Measurements from ENCODE around the gene CCDC149. TPM values are rescaled to one million over a fixed set of nuclear protein-coding genes. Genes with fewer than 3 reads are reported as not detected.
A peak's percentile ranks its signal among the peaks of the same experiment; 100 is the strongest.

CCDC149 gene
- total and polyA plus RNA-seq, 8 donors: 14.3 to 25.3 (median 20.3) TPM

- FAIRE-seq: no peak
- no peak for DNase-seq
- WGBS, 2 donors: 62 to 70% methylated on average over 10 of the region's 10 CpGs
- no peak for ATAC-seq
- TF ChIP-seq CTCF (IDR thresholded peaks at IDR 0.05): no peak
- Histone ChIP-seq H3K36me3 (no peaks in the 10 kb centered on the region), H3K27ac (no peak overlapping the region), H3K27me3 (no peaks in the 10 kb centered on the region), H3K4me3 (no peak overlapping the region), H3K4me1 (peaks cover 0 to 3% (median 0%) of the 10 kb centered on the region in 3 donors), H3K9me3 (no peaks in the 10 kb centered on the region)
- intact Hi-C loops (cut with DNase I): no loop called here
Measured at GRCh38 chr4:24801136-24801855, 111.5 kb downstream of the CCDC149 start.

DNA sequence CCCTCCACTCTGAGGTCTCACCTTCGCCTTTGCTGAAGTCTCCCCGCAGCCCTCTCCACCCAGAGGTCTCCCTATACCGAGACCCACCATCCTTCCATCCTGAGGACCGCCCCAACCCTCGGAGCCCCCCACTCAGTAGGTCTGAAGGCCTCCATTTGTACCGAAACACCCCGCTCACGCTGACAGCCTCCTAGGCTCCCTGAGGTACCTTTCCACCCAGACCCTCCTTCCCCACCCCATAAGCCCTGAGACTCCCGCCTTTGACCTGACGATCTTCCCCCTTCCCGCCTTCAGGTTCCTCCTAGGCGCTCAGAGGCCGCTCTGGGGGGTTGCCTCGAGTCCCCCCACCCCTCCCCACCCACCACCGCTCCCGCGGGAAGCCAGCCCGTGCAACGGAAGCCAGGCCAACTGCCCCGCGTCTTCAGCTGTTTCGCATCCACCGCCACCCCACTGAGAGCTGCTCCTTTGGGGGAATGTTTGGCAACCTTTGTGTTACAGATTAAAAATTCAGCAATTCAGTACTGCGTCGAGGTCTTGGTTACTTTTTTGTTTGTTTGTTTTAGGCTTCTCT lies 112.4 kb downstream of the CCDC149 start:
- Histone ChIP-seq H3K27me3 (no peaks in the 10 kb centered on the region), H3K36me3 (no peaks in the 10 kb centered on the region), H3K4me3 (peak overlapping the region in 1 of 4 donors; percentile 10), H3K4me1 (peaks cover 0 to 3% (median 0%) of the 10 kb centered on the region in 3 donors), H3K9me3 (no peaks in the 10 kb centered on the region), H3K27ac (no peak overlapping the region)
- no peak for DNase-seq
- no peak for FAIRE-seq
- 46 to 58% methylated on average over 25 of the region's 25 CpGs for WGBS, 2 donors
- intact Hi-C loops (cut with DNase I): no loop called here
- TF ChIP-seq CTCF (IDR thresholded peaks at IDR 0.05): no peak
- no peak for ATAC-seq

DNA sequence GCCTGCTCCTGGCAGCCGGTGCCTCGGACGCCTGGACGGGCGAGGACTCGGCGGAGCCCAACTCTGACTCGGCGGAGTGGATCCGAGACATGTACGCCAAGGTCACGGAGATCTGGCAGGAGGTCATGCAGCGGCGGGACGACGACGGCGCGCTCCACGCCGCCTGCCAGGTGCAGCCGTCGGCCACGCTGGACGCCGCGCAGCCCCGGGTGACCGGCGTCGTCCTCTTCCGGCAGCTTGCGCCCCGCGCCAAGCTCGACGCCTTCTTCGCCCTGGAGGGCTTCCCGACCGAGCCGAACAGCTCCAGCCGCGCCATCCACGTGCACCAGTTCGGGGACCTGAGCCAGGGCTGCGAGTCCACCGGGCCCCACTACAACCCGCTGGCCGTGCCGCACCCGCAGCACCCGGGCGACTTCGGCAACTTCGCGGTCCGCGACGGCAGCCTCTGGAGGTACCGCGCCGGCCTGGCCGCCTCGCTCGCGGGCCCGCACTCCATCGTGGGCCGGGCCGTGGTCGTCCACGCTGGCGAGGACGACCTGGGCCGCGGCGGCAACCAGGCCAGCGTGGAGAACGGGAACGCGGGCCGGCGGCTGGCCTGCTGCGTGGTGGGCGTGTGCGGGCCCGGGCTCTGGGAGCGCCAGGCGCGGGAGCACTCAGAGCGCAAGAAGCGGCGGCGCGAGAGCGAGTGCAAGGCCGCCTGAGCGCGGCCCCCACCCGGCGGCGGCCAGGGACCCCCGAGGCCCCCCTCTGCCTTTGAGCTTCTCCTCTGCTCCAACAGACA lies 113.1 kb downstream of the CCDC149 start:
- intact Hi-C loops (cut with DNase I): no loop called here
- peaks cover 0 to 2% (median 0%) of the 10 kb centered on the region in 3 donors for H3K4me1 ChIP-seq
- no peaks in the 10 kb centered on the region for H3K27me3 ChIP-seq
- no peak for ATAC-seq
- no peak for TF ChIP-seq CTCF (IDR thresholded peaks at IDR 0.05)
- peak overlapping the region in 1 of 4 donors; percentile 10 for H3K4me3 ChIP-seq
- H3K27ac ChIP-seq: no peak overlapping the region
- 47 to 62% methylated on average over 72 to 103 of the region's 103 CpGs for WGBS, 2 donors
- DNase-seq: peak in 2 of 6 donors; percentile 56 to 72
- FAIRE-seq: no peak
- no peaks in the 10 kb centered on the region for H3K9me3 ChIP-seq
- no peaks in the 10 kb centered on the region for H3K36me3 ChIP-seq

GRCh38 chr4:24799196-24799543 lies 113.7 kb downstream of the CCDC149 start:
- no peak for FAIRE-seq
- peaks cover 0 to 6% (median 0%) of the 10 kb centered on the region in 3 donors for H3K4me1 ChIP-seq

More at GRCh38 chr4:24799196-24799543, 113.7 kb downstream of the CCDC149 start:
- DNase-seq (no peak), ATAC-seq (no peak)
- WGBS, 2 donors: 84 to 87% methylated on average over 13 of the region's 13 CpGs
- H3K4me3 ChIP-seq: no peak overlapping the region
- H3K9me3 ChIP-seq: no peaks in the 10 kb centered on the region
- no peaks in the 10 kb centered on the region for H3K27me3 ChIP-seq
- intact Hi-C loops (cut with DNase I): no loop called here
- H3K36me3 ChIP-seq: no peaks in the 10 kb centered on the region
- no peak for TF ChIP-seq CTCF (IDR thresholded peaks at IDR 0.05)
- no peak overlapping the region for H3K27ac ChIP-seq

Data from pancreas (tissue), 10 donors.